T follicular helper cell (primary cell): ENCODE data around the gene SH3GL3.

Experiments used
- DNase-seq: peaks from one replicate; pipeline ENCODE4 v3.0.0-alpha.2; 2020; ENCODE audit warnings: low read depth
- total RNA-seq, 2 experiments: gene quantifications; one replicate each; lab custom pipeline; 2026; lab: John Stamatoyannopoulos, UW

The SH3GL3 gene, protein sequence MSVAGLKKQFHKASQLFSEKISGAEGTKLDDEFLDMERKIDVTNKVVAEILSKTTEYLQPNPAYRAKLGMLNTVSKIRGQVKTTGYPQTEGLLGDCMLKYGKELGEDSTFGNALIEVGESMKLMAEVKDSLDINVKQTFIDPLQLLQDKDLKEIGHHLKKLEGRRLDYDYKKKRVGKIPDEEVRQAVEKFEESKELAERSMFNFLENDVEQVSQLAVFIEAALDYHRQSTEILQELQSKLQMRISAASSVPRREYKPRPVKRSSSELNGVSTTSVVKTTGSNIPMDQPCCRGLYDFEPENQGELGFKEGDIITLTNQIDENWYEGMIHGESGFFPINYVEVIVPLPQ
- 0 to 0.04 reads per million in 2 experiments for total RNA-seq

DNA sequence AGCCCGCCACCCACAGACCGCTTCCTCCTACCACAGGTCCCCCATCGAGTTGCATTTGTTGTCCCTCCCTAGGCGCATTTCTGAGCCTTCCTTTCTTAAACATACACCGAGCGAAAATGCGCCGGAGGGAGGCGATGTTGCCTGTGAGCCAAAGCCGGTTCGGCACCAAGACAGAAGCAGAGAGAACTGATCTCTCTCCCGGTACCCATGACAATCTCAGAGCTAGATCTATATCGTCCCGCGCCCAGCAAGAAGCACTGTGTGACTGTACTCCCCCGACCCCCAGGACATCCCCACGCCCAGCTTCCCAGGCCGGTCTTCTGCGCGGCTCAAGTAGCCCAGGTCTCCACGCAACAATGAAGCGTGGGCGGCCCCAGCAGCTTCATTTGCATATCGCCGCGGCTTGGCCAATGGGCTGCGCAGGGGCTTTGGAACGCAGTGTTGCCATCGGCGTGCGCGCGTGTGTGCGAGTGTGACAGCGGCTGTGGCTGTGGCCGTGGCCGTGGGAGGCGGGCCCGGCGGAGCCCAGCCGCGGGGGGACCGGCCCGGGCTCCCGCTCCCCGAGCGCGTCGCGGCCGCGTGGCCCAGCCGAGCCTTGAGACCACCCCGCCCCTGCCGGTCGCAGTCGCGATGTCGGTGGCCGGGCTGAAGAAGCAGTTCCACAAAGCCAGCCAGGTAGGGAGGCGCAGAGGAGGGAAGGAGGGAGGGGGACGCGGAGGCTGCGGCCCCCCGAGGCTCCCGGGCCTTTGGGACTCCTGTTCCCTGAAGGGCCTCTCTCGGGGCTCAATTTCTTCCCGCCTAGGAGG is at the start of gene SH3GL3:
Gene SH3GL3, plus strand, starts transcription at position 438 of the 806 bp plus-strand sequence. Its CDS starts 193 bp downstream, at position 631.
- DNase-seq: peak; percentile 20

DNA sequence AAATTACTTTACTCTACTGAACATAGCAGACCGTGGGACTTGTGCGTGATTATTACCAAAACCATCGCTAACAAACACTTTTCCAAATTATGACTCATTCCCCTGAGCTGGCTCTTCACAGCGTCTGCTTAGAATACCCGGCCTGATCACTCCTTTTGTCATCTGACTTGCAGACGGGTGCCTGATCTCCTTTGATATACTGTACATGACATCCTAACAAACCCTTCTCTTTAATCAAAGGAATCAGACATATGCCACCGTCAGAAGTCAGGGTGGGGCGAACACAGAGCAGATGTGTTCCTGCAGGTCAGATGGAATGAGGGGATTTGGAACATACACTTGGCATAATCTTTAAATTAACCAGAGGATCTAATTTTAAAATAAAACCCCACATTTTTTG is 48.5 kb upstream of the SH3GL3 start:
- no peak for DNase-seq

DNA sequence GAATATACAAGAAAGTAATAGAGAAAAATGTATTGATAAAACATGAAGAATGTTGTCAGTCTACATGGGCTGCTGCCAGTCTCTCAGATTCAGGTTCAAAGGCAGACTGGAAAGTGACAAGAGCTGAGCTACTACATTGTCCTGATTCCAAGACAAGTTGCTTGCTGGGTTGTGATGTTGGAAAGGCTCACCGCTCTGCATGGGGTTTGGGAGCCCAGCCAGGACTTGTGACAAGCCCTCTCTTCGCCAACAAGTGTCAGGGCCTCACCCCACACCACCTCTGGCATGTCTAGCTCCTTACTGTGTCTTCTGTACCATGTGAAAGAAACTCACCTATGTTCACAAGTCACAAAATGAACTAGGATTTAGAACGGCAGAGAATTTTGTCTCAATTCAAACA is 43.0 kb upstream of the SH3GL3 start:
- no peak for DNase-seq

DNA sequence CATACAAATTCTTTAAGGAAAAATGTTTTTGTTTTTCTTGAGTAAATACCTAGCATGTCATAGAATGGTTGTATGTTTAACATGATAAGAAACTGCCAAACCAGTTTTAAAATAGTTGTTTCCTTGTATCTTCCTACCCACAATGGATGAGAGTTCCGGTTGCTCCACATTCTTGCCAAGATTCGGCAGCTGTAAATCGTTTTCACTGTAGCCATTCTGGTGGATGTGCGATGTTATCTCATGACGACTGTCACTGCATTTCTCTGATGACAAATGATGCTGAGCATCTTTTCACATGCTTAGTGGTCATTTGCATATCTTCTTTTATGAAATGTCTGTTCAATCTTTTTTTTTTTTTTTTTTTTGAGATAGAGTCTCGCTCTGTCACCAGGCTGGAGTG is 36.6 kb upstream of the SH3GL3 start:
- no peak for DNase-seq

DNA sequence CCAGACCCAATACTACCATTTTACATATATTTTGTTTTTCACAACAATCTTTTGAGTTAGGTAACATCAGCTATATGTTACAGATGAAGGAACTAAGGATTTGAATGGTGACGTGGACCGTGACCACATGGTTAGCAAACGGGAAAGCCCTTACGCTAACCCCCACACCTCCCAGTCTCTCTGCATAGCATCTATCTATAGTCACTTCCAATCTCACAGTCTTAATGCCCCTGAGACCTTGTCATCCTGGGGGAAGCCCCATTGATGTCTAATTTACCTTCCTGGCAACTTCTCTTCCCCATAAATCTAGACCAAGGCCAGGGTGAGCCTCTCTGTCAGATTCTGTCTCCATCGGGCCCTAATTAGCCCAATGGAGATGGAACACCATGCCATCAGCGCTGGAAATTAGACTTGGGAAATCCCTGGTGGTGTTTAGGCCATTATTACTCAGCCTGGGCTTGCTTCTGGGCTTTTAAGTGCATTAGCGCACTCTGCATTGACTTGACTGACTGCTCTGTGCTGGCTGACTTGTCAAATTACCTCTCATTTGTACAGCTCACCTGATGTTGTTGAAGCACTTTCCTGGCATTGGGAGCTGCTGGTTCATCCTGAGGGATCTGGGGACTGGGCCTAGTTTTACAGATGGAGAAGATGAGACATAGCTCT is 34.0 kb upstream of the SH3GL3 start:
- DNase-seq: no peak

DNA sequence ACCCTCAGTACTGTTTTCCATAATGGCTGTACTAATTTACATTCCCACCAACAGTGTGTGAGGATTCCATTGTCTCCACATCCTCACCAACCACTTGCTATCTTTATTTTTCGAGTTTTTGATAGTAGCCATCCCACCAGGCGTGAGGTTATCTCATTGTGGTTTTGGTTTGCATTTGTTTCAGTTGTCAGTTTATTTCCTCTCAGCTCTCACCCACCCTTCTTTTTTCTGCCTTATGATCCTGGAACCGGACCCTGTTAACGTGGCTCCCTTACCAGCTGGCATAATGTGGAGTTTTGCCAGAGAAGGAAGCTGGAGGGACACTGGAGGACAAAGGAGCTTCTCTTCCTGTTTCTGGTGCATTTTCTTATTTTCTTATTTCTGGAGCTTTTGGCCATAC is 25.1 kb upstream of the SH3GL3 start:
- DNase-seq: no peak

DNA sequence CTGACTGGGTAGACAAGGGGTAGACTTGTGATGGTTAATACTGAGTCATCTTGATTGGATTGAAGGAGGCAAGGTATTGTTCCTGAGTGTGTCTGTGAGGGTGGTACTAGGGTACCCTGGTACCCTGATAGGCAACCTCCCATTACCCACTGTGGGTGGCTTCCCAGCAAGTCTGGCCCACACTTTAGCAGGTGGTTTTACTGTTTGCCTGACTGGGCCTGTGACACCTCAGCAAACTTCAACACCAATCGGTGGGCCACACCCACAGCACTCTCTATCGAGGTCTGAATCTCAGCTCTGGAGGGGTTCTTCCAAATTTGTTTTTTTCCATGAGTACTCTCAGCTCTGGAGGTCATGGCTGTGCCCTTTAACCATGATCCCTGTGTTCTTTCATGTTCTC is 24.6 kb upstream of the SH3GL3 start:
- no peak for DNase-seq

DNA sequence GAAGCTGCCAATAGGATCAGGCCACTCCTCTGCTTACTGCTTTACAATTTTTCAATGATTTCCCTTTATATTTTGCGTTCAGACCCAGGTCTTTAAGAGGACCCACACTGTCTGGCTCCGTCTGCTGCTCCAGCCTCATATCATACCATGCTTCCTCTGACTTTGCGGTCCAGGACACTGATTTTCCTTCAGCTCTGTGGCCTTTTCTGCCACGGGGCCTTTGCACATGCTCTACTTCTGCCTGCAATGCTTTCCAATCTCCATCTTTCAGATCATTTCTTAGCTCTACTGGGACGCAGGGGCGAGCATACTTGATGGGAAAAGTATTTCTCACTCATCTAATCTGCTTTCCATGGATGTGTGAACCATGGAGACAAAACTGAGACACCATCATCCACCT is 23.0 kb upstream of the SH3GL3 start:
- DNase-seq: no peak

DNA sequence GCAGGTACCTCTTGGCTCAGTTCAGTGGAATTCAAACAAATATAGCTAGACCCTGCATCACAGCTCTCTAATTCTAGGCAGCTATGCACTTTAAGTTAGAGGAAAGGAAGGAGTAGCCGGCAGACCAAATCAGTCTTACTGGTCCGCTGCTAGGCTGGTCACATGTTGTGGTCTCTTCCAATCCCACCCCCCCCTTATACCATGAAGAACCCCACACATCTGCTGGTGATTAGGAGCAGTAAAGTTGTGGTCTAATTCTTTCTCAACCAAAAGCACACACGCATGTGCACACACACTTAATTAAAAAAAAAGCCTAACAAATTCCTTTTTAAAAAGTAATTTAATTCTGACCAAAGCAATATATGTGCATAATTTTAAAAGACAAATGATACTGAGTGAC is 16.7 kb upstream of the SH3GL3 start:
- no peak for DNase-seq

DNA sequence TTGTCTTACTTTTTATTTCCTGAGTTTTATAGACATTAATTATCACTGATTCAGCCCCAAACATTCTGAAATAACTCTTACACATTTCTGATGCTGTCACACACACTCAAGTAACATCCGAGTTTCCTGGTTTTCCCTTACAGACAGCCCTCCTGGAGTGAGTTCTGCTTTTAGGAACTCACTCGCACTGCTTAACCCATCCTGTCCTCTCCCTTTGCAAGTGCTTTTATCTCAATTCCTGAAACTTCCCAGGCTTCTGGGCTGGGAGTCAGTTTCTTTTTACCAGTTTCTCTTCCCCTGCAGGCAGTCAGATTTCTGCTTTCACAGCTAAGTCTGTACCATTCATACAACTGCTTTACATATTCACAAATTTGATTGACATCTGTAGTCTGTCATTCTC is 15.6 kb upstream of the SH3GL3 start:
- DNase-seq: no peak

DNA sequence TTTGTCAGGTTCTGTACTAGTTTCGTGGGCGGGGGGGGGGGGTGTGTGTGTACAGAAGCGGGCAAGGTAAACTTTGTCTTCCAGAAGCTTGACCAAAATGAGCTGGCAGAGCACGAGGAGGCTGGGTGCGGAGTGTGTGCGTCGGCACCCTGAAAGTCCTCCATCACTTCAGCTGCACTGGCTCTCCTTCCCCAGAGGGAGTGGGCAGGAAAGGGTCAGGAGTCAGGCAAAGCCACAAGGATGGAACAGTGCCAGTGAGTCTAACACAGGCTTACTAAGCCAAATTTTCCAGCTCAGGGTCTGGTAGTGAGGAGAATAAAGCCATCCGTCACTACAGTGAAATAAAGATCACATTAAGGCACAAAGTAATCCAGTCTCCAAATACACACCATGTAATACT is 11.9 kb upstream of the SH3GL3 start:
- DNase-seq: no peak

DNA sequence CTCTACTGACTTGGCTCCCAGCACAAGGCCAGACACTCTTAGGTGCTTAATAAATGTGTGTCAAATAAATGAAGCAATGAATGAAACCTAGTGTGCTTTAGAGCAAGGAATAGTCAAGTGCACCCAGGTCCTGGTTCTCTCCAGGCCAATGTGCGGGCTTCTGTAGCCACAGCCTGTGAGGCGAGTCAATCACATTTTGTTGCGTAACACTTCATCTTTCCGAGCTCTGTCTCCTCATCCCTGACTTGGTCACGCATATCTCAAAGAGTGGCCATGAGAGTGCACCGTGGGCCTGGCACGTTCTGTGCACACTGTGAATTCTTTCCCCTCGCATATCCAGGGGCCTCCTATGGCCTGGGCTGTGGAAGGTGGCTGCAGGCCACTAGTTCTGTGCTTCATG is 11.4 kb upstream of the SH3GL3 start:
- DNase-seq: no peak

DNA sequence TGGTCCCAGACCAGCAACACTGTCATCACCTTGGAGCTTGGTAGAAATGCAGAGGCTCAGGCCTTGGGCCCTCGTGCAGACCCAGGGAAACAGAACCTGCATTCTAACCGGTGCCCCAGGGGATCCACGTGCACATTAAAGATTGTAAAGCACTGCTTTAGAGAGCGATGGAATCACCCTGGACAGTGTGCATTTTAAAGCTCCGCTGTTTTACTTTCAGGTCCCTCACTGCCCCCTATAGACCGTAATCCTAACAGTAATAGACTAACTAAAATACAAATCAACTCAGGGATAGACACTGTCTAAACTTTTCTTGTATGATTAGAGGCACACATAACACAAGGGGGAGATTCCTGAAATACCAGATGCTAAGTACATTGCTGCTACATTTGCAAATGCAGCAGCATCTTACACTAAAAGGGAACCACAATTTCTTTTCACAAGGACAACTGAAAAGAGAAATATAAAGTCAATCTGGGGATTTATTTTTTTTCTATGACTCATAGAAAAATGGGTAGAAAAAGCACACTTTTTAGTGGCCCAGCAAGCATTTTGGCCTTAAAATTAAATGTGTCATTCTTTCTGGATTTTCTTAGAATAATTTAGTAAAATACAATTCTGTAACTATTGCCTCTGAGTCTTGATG is 10.5 kb upstream of the SH3GL3 start:
- no peak for DNase-seq

DNA sequence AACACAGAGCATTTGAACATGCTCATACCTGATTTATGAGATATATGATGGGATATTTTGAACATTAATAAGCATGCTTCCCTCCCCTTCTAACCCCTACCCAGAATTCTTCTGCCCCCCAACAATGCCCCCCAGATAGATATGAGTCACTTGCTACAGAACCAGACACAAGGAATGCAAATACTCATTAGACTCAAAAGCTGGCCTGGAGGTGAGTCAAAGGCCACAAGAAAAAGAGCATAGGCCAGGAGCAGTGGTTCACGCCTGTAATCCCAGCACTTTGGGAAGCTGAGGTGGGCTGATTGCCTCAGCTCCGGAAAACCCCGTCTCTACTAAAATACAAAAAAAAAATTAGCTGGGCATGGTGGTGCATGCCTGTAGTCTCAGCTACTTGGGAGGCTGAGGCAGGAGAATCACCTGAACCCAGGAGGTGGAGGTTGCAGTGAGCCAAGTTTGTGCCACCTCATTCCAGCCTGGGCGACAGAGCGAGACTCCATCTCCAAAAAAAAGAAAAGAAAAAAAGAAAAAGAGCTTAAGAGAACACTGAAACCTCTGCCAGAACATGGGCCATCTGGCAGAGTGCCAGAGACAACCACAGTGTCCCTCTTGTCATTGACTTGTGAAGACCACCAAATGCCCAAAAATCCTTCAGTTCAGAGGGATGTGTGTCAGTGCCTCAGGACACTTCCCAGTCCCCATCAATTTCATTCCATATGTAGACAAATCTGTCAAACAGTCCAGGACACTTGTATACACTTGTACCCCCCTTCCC is 3.9 kb upstream of the SH3GL3 start:
- DNase-seq: no peak

DNA sequence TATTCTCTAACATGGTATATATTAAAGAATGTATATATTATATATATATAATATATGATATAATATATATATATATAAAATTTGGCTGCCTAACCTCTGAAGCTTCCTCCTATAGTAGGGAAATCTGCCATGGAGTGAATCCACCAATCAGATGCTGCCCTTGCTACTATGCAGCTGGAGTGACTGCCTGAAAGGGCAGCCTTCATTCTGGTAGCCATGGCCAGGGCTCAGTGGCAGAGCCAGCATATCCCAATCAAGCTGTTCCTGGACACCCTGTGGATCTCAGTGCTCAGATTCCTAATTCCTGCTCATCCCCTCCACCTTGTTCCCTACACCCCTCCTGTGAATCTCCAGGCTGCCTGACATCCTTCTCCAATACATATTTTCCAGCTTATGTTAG is 2.2 kb upstream of the SH3GL3 start:
- DNase-seq: no peak

DNA sequence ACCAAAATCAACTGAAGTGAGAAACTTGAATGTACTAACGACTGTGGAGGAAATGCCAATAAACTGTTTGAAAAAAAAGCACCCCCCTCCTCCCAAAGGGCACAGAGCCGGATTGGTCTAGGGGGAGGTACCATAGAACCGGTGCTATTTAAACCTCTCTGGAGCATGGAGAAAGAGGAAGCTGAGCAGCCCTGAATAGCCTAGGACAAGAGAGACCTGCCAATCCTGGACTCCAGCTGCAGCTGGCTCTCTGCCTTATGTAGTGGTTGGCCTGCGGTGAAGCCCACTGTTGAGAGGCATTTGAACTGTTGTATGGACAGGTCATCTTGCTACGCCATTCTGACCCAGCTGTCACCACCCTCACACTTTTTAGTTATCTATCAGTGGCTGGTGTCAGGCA is 1.5 kb upstream of the SH3GL3 start:
- no peak for DNase-seq

DNA sequence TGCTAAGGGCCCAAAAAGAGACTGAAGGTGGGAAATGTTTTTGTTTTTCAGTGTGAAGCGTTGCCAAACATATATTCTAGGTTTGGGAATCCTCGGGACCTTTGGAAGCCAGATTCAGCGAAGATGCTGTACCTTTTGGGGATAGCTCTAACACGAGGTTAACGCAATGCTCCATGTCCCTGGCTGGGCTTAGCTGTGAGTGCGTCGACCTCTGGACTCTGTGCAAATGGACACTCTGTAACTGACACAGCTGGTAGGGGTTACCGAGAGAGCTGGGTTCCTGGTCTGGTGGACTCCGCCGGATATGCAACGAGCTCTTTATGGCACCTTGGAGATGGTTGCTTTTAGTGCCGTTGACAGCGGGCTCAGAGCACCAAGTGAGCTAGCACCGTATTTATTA is 724 bp upstream of the SH3GL3 start:
- DNase-seq: no peak

DNA sequence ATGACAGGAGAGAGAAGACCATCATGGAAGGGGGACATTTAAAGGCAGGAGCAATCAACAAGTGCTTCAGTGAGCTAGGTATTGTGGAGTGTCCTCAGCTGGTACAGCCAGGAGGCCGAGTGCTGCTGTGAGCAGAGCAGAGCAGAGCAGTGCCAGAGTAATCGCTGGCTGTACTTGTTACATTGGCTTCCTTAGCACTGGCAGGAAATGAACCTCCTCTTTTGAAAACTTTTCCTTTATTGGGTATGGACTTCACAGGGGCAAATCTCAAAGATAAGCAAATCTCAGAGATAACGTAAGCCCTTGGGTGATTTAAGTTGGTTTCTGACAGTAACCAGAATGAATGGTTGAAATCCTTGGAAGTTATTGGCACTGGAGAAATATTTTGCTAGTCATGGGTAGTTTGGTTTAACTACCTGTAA is 2.1 kb downstream of the SH3GL3 start:
- no peak for DNase-seq

DNA sequence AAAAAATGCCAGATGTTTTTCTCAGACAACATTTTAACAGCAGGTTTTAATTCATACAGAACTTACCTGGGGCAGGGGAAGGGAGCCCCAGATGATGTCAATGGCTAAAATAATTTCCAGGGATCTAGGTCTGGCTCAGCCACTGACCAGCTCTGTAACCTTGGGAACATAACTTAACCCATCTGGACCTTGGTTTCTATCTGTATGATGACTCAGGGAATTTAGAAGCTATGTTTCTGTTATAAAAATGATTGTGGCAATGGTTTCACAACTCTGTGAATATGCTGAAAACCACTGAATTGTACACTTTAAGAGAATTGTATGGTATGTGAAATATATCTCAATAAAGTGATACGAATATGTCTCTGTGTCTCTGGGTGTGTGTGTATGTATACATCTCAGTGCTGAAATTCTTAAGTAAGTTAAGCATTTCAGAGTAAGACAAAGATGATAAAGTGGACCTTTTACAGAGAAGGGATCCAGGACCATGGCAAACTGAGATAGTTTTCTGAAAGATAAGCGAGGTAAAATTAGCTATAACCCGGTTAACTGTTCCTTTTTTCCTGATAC is 2.9 kb downstream of the SH3GL3 start:
- DNase-seq: no peak

DNA sequence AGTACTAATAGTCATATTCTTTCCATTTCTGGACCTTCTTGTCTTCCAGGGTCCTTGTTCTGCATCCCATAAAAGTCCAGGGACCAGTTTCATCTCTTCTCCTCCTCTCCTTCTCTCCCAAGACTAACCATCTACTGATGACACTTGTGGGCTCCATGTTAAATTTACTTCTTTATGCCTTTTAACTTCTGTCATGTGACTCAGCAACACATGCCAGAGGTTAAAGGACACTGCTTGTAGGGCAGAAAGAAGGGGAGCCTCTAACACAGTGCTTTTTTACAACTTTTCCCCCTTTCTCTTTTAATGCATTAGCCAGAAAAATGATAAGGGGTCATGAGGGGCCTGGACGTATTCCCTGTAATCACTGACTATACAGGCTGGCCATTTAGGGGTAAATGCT is 10.0 kb downstream of the SH3GL3 start:
- DNase-seq: no peak

DNA sequence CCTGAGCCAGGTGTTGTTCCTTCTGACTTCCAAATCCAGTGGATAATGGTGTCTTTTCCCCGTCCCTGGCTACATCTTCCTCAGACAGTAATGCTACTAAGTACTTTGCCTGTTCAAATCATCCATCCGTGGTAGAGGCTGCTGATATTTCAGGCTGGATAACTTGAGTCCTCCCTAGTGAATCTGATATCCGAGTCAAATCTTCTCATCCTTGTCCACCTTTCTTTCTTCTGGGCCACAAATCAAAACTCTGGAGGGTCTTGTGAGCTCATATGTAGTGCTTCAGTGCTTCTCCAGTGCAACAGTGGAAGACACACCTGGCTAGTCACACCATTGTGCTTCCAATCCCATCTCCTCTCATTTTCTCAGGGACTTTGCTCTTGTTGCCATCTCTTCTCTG is 11.2 kb downstream of the SH3GL3 start:
- DNase-seq: no peak
